ENCODE data around the gene TP53INP2.

DNA sequence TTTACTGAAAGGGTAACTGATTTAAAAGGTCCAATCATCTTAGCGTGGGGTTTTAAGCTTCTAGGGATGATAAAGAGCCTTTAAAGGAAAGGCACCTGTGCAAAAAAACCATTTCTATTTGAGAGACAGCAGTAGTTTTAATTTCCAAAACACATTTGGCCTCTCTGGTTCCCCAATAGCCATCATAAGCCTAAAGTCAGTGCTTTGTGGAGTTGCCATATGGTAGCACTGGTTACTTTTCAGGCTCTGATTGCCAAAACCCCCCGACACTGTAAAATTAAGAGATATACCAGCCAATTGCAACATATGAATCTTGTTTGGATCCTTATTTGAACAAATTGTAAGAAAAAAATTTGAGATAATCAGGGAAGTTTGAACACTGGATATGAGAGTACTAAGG is 44.6 kb downstream of the TP53INP2 start:
- no peak for TF ChIP-seq CTCF (IDR thresholded peaks at IDR 0.05)
- TF ChIP-seq POLR2A (IDR thresholded peaks at IDR 0.05), result no peak
